T-helper 2 cell (primary cell): ENCODE data around the gene DNASE1L2.

Source experiments
- DNase-seq, 5 experiments: peaks; one replicate each; pipeline versions ENCODE4 v3.0.0 to v3.0.0-alpha.2; 2012 to 2022

DNASE1L2 gene

DNA sequence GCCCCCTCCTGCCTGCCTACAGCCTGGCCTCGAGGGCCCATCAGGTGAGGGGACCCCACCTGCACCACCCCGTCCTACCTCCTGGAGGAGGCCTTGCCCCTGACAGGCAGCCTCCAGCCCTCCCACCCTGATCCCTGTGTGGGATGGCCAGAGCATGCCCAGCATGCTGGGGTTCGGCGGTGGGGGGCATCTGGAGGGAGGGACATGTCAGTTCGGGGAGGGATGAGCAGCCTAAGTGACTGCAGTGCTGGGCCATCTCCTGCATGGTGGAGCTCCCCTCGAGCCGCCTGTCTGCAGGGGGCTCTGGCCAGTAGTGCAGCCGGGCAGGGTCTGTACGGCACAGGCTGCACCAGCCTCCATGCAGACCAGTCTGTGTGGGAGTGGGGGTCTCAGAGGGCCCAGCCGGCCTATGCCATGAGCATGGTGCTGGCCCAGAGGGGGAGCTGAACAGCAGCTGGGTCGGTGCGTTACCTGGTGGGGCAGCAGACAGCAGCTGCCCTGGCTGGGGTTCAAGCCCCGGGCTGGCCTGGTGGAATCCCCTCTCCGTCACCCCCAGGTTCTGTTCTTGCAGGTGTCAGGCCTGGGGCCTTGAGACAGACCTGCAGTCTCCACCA lies 35.7 kb downstream of the DNASE1L2 start:
- no peak for DNase-seq

DNA sequence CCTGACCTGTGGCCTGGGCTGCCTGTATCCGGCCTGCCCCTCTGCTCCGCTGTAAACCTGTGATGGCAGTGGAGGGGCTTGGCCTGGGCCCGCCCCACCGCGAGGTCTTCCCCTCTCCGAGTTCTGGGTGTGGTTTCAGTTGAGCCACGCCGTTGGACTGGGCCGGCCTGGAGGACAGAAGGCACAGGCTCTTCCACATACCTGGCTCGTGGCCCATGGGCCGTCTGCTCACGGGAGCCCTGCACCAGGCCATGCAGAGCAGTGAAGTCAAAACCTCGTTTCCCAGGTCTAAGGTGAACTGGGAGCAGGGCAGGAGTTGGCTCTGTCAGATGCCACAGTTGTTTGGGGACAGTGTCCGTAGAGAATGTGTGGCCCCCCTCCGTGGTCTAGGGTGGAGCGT lies 37.2 kb downstream of the DNASE1L2 start:
- no peak for DNase-seq

DNA sequence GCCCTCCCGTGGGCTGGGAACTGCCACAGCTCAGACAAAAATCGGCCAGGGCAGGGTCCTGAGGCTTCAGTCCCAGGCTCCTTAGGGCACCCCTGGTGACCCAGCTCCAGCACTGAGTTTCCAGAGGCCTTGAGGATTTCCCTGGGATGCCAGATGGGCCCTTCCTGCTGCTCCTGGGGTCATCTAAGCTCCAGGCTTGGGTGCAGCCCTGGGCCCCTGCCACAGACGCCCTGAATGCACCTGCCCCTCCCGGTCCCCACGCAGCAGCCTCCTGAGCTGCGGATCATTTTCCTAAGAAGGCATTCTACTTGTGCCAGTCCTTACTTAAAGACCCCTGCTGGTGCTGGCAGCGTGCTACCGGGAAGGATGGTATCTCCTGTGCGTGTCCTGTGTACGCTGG lies 37.7 kb downstream of the DNASE1L2 start:
- no peak for DNase-seq

DNA sequence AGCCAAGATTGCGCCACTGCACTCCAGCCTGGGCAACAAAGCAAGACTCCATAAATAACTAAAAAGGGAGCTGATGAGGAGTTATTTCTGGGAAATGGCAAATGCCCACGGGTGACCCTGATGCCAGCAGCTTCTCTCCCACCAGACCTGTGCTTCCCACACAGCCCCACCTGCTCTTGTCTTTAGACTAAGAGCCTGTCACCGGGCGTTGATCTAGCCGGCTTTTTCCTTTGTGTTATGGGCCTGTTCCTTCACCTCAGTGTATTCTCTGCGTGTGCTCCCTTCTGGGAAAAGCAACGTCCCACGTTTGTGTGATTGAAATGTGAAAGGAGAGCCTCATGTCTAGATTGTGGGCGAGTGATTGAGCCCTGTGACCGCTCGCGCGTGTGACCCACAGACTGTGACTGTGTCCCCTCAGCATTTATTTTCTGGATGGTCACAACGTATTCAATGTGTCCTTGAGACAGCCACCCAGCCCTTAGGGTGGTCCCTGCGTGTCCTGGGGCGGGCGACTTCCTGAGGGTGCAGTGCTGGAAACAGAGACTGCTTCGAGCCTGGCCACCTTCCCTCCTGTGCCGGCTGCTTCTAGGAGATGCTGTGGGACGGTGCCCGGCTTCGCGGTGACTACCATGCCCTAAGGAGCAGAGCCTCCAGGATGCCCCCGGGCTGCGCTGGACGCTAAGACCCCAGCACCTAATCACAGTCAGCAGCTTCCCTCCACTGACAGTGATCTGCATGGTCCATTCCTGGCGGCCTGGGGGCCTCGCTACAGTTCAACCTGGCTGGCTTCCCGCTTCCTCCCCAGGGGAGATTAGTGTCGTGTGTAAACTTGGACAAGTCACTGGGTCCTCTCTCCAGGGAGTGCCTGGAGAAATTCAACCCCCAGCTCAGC lies 39.5 kb downstream of the DNASE1L2 start:
- no peak for DNase-seq

DNA sequence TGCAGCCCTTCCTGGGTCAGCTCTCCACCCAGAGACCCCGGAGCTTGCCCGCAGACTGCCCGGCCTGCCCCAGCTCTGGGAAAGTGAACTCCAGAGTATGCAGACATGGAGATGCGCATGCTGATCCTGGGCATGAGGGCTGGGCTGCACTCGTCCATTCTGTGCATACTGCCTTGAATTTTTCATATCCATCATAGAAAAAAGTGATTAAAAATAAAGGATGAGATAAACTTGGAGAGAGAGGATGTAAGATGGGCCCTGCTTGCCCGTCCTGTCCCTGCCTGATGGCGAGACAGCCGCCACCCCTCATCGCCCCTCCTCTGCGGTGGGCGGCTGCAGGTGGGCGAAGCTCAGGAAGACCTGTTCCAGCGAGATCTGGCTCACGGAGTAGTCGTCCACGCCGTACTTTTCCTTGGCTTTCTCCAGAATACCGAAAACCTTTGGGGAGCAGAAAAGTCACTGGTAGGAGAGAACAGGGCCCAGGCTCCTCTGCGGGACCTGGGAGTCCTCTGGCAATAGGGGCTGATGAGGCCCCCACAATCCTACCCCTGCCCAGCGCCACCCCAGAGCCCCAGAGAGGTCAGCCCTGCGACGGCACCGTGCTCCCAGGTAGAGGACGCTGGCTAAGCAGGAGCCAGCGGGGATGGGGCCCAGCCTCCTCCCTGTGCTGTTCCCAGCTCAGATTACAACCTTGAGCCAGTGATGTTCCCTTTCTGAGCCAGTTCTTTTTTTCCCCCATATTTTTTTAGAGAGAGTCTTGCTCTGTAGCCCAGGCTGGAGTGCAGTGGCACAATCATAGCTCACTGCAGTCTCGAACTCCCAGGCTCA lies 40.3 kb downstream of the DNASE1L2 start:
- DNase-seq, result no peak

DNA sequence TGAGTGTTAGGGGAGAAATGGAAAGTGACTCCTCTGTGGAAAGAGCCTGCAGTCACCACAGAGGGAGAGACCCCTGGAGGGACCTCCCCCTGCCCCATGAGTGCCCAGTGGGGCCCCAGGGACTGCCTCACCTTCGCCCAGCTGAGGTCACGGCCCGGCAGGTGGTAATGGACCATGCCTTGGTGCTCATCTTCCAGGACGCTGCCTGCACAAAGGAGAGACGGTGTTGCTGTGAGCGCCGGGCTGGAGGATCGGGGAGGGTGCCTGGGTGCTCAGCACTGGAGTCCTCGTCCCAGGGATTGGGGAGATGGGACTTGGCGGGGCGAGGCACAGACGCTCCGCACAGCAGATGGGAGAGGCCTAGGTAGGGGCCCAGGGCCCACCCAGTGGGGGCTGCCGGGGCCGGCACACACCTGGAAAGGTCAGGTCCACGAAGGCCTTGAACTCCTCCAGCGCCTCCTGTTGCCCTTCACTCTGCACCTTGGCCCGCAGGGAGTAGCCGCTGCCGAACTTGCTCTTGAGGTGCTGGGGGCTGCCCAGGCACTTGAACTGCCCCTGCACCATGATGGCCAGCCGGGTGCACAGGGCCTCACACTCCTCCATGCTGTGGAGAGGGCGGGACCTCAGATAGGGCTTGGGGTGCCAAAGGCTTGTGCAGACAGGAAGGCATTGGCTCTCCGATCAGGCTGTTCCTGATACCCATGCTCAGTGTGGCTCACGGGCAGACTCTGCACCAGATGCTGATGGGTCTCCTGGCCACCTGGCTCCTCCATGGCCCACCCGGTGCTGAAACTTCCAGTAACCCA lies 41.4 kb downstream of the DNASE1L2 start:
- DNase-seq, result no peak

DNA sequence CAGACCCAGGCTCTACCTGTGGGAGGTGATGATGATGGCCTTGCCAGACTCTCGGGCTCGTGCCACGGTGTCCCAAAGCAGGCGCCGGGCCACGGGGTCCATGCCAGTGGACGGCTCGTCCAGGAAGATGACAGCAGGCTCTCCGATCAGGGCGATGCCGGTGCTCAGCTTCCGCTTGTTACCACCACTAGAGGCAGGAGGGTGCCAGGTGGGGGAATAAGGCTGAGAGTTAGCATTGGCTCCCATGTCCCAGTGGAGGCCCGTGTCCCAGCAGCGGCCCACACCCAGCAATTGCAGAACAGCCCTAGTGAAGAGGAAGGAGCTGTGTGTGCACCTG lies 42.0 kb downstream of the DNASE1L2 start:
- DNase-seq, result no peak

DNA sequence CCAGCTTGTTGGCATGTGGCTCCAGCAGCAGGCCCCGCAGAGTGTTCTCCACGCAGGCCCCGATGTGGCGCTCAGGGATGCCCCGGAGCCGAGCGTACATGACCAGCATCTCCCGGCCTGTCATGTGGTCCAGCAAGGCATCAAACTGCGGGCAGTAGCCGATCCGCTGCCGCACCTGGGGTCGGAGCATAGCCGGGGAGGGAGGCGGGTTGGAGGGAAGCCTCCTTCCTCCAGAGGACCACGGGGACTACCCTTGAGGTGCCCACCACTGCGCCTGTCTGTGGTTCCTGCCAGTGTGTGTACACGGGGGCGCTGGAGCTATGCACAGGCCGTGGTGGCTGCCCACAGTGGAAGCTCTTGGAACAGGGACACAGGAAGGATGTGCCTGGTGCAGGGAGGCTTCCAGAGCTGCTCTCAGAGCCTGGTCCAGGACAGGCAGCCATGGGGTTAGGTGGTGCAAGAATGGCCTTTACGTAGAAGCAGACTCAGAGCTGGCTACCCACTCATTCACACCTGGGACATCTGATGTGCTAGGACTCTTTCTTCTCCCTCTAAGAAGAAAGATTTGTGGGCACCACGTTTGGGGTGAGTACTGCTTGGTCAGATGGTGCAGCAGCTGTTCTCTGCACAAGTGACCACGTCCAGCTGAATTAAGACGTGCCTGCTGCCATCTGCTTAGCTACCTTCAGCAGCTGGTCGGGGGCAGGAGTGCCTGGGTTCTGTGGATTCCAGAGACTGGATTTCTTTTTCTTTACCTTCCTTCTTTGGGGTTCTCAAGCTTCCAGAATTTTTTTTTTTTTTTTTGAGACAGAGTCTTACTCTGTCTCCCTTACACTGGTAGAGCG lies 42.9 kb downstream of the DNASE1L2 start:
- DNase-seq, result no peak

DNA sequence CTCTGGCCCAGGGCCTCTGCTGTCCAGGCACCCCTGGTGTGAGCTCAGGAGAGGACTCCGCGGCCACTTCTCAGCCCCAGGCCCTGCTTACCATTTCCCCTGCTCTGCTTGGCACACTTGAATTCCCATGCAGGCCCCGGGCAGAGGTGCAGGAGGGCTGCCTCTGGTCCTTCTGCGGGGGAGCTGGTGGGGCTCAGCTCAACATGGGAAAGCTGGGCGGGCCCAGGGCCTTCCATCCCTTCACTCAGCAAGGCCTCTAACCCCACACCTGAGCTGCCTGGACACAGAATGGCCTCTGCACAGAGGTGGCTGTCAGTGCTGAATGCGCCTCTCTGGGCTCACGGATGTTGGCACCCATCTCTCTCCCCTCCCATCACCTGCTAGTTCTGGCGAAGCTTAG lies 44.2 kb downstream of the DNASE1L2 start:
- no peak for DNase-seq

DNA sequence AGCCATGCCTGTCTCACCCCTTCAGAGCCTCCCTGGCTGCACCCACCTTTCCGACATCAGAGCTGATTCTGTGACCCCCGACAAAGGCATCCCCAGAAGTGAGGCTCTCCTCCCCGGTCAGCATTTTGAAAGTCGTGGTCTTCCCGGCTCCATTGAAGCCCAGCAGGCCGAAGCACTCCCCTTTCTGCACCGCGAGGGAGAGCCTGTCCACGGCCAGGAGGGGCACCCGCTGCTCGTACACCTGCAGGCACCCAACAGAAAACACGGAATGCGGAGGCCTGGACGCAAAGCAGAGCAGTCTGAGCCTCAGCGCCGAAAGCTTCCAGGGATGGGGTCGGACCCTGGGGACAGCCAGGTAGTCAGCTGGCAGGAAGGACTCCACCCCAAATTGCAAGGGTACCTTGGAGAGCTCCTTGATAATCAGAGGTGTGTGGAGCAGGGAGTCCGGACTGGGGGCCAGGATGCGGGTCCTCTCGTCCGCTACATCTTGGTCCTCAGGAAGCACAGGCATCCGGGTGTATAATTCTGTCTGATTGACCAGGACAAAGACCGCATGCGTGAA lies 44.8 kb downstream of the DNASE1L2 start:
- no peak for DNase-seq

DNA sequence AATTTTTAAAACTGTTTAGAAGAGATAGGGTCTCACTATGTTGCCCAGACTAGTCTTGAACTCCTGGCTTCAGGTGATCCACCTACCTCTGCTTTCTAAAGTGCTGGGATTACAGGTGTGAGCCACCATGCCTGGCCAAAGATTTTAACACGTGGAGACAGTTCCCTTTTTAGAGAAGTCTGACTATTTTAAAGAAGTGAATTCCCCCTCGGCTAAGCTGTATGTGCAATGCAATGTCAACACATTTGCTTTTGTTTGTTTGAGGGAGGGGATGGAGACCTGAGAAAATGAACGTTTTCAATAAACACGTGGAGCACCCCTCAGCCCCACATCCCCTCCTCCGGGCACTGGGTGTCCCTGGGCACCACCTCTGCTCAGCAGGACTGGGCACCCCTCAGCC lies 46.0 kb downstream of the DNASE1L2 start:
- no peak for DNase-seq

DNA sequence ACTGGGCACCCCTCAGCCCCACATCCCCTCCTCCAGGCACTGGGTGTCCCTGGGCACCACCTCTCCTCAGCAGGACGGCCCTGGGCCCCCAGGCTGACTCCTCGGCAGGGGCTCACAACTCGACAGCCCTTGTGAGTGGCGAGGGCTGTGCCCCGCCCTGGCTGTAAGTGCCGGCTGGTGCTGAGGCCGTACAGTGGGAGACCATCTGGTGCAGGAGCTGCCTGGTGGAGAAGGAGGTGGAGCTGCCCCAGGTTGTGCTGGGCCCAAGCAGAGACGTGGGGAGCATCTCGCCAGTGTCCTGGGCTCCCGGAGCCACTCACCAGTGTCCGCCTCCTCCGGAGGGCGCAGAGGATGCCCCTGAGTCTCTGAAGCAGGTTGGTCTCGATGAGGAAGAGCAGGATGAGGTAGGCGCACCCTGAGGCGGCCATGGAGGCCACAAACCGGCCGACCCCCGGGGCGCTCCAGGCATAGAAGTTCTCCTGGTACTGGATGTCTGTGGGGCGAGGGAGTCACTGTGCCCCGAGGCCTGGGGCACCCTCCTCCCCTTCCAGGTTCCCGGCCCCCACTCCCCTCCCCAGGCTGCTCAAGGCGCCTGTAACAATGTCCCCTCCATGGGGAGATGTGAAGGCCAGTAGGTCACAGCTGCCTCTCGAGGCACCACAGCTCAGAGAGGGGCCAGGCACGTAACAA lies 46.8 kb downstream of the DNASE1L2 start:
- no peak for DNase-seq

DNA sequence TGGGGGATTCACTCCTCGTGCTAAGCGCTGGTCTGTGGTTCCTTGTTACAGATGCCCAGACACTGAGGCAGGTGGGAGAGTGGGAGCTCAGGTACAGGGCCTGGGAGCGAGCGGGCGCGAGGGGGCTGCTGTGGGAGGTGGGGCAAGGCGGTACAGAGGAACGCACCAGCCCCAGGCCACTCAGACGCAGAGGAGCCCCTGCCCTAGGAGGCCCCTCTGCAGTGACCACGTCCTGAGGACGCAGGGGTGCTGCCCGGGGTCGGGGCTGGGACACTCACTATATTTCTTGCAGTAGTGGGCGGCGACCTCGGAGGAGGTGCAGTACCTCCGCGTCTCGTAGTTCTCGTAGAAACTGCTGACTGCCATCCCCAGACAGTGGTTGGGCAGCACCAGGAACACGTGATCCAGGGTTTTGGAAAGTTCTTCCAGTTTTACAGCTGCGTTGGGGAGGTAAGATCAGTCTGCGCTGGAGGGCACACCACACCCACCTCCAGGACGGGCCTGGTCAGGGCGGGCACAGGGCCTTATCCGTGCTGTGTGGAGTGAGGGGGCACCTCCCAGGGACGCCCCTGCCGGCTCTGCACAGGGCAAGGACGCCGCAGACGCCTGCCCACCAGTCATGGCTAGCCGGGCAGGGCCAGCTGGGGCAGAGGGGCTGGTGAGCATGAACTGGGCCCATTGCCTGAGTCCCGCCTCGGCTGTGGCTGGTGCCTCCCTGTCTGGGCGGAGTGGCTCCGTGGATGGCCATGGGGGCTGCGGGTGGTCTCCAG lies 47.9 kb downstream of the DNASE1L2 start:
- no peak for DNase-seq

DNA sequence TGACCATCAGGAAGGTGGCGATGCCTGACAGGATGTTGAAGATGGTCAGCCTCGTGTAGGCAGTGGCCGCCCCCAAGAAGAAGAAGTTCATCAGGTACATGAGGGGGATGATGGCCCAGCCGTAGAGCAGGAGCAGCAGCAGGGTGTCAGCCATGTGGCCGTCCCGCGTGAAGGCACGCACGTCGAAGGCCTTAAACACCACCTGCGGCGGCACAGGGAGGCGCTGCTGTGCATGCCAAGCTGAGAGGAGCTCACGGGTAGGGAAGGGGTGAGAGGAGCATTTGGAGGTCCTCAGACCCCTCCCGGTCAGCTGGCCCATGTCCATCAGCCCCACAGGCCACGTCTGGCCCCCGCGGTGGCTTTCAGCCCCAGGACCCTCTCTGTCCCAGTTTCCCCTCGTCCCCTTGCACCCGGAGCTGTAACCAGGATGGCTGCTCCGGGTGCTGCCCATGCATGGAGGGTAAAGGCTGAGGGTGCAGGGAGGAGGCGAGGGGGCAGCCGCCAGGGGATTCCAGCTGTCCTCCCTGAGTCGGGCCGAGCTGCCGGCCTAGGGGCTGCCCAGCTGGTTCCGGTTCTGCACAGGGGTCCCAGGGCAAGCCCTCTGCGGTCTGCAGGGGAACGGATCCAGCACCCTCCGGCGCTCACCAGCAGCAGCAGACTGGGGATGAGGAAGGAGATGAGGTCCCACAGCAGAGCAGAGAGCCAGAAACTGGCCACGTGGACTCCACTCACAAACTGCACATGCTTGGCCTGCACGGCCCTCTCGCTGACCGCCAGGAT lies 48.7 kb downstream of the DNASE1L2 start:
- DNase-seq, result no peak

DNA sequence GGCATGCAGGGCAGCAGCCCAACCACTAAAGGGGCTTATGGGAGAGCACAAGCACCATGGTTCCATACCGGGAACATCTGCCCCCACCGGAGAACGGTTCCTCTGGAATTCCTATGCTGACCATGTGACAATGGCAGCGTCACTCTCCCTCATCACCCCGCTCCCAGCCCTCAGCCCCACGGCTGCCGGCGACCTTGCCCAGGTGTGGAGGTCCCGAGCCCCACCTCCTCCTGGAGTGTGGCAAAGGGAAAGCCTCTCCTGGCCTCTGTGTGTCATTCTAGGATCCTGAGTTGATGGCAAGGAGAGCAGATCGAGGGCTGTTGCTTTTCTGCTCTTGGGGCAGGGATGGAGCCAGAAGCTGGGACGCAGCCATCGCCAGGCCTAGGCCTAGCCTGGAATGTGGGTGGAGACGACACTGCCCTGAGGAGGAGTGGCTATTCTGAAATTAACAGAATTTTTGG lies 49.5 kb downstream of the DNASE1L2 start:
- DNase-seq, result no peak

DNA sequence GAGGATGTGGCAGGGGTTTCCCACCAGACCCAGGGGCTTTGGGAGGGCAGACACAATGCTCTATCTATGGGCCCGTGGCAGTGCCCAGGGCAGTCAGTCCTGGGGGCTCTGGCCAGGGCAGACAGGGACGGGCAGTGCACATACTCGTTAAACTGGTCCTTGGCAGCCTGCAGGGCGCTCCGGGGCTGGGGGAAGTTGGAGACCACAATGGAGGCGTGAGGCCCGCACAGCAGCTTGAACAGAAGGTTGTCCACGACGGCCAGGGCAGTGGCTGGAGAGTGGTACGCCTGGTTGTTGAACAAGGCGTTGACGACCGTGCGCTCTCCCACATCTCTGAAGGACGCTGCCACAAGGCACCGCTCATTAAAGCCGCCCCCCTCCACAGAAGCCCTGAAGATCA lies 50.3 kb downstream of the DNASE1L2 start:
- DNase-seq, result no peak

DNA sequence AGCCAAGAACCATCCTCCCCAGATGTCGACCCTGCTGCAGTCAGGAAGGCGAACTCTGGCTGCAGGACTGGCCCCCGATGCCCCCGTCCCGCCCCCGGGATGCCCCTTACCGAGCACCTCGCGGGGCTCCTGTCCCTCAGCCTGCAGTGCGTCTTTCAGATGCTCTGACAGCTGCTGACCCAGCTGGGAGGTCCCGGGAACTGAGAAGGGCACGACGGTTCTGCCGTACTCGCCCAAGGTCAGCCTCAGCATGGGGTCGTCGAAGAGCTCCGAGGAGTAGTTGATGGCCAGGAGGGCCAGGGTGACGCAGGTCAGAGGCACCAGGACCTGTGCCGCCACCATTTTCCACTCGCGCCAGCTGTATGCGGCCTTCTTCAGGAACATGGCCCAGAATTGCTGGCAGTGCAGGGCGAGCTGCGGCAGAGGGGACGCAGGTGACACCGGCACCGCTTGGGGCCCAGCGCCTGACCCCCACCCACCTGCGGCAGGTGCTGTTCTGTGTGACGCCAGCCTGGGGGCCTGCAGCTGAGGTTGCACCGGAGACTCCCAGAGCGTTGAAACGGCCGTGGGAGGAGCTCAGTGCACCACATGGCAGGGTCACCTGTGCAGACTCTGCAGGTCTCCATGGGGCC lies 51.8 kb downstream of the DNASE1L2 start:
- DNase-seq, result no peak
